Measurements from ENCODE around the gene ANXA7. TPM values are rescaled to one million over a fixed set of nuclear protein-coding genes. Genes with fewer than 3 reads are reported as not detected.

ANXA7 gene
- total RNA-seq, 2 experiments from 2014 or later: 77.7 to 79.6 TPM

DNA sequence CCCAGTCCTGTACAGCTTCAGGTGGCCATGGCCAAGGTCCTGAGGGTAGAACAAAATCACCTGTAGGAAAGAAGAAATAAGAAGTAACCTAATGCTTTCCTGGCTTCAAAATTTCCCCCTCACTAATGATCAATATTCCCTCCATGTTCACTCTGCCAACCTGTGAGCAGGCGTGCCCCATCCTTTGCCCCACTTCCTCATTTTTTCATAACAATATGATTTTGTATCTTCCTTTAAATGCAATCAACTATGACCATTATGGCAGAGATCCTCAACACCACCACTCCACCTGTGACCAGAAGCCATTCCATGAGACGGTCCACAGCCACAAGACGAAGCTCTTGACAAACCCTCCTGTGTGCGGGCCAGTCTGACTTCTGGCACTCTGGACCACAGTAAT, 12.5 kb upstream of the ANXA7 start:
- no peak overlapping the region for H3K4me3 ChIP-seq (ENCODE audit: low read length)
- no peak overlapping the region for H3K27ac ChIP-seq (ENCODE audit: low read depth in 1 of 2, low read length in 2 of 2)
- POLR2A ChIA-PET: no interaction called here
- H3K36me3 ChIP-seq (ENCODE audit: insufficient read depth, low read length): peaks cover 47% of the 10 kb centered on the region
- no peaks in the 10 kb centered on the region for H3K4me1 ChIP-seq (ENCODE audit: insufficient read depth, low read length)
- Mint-ChIP-seq H3K36me3 (ENCODE audit: low read depth) (peaks cover 52% of the 10 kb centered on the region), H3K27ac (no peak overlapping the region), H3K9me3 (no peaks in the 10 kb centered on the region), H3K4me3 (no peak overlapping the region), H3K27me3 (no peaks in the 10 kb centered on the region), H3K4me1 (ENCODE audit: low read depth) (no peaks in the 10 kb centered on the region)
- ATAC-seq (ENCODE audit: poor library complexity) (no peak), DNase-seq (no peak)
- no peaks in the 10 kb centered on the region for H3K9me3 ChIP-seq (ENCODE audit: control insufficient read depth in 1 of 2, insufficient read depth in 1 of 2, low read length in 2 of 2)
- TF ChIP-seq, protein P1, sequence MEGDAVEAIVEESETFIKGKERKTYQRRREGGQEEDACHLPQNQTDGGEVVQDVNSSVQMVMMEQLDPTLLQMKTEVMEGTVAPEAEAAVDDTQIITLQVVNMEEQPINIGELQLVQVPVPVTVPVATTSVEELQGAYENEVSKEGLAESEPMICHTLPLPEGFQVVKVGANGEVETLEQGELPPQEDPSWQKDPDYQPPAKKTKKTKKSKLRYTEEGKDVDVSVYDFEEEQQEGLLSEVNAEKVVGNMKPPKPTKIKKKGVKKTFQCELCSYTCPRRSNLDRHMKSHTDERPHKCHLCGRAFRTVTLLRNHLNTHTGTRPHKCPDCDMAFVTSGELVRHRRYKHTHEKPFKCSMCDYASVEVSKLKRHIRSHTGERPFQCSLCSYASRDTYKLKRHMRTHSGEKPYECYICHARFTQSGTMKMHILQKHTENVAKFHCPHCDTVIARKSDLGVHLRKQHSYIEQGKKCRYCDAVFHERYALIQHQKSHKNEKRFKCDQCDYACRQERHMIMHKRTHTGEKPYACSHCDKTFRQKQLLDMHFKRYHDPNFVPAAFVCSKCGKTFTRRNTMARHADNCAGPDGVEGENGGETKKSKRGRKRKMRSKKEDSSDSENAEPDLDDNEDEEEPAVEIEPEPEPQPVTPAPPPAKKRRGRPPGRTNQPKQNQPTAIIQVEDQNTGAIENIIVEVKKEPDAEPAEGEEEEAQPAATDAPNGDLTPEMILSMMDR (IDR thresholded peaks at IDR 0.05): no peak
- intact Hi-C loops (cut with DNase I, micrococcal nuclease): no loop called here
- CTCF ChIA-PET: no interaction called here
- no peaks in the 10 kb centered on the region for H3K27me3 ChIP-seq (ENCODE audit: control insufficient read depth in 1 of 2, insufficient read depth in 2 of 2, low read length in 2 of 2)

DNA sequence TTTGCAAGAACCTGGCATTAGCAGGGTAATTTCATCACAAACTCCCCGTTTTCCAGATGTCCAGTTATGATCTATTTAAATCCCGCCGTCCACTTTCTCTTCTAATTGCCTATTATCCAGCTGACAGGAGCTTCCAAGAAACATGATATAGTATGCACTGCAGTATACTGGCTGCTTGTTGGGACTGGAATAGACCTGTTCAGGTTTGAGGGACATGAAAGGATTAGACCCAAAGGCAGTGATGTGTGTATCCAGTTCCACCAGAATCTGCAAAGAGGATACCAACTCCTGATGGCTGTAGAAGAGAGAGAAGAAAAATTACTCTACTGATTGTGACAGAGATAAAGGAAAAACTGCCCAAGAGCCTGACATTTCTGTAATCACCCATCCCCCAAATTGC, 10.6 kb upstream of the ANXA7 start:
- ChIA-PET POLR2A (no interaction called here), CTCF (no interaction called here)
- H3K36me3 ChIP-seq (ENCODE audit: insufficient read depth, low read length): peaks cover 44% of the 10 kb centered on the region
- Mint-ChIP-seq H3K4me1 (ENCODE audit: low read depth) (no peaks in the 10 kb centered on the region), H3K4me3 (no peak overlapping the region), H3K27ac (no peak overlapping the region), H3K36me3 (ENCODE audit: low read depth) (peaks cover 52% of the 10 kb centered on the region), H3K9me3 (no peaks in the 10 kb centered on the region), H3K27me3 (no peaks in the 10 kb centered on the region)
- H3K27me3 ChIP-seq (ENCODE audit: control insufficient read depth in 1 of 2, insufficient read depth in 2 of 2, low read length in 2 of 2): no peaks in the 10 kb centered on the region
- no peaks in the 10 kb centered on the region for H3K4me1 ChIP-seq (ENCODE audit: insufficient read depth, low read length)
- H3K9me3 ChIP-seq (ENCODE audit: control insufficient read depth in 1 of 2, insufficient read depth in 1 of 2, low read length in 2 of 2): no peaks in the 10 kb centered on the region
- no peak overlapping the region for H3K27ac ChIP-seq (ENCODE audit: low read depth in 1 of 2, low read length in 2 of 2)
- TF ChIP-seq, protein P1 (IDR thresholded peaks at IDR 0.05): no peak
- no peak for DNase-seq
- no peak overlapping the region for H3K4me3 ChIP-seq (ENCODE audit: low read length)
- ATAC-seq (ENCODE audit: poor library complexity): no peak
- intact Hi-C loops (cut with DNase I, micrococcal nuclease): no loop called here

DNA sequence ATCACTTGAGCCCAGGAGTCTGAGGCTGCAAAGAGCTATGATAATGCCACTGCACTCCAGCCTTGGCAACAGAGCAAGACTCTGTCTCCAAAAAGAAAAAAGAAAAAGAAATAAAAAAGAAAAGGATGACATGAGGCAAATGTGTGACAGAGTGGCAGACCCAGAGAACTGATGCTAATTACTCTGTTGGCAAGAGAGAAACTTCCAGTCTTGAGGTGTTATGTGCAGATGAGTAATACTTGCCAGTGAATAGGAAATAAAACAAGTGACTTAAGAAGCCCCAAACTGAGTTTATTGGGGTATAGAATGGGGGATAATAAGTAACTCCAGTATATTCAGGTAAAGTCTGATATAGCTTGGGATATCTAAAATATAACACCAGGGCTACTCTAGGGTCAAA, 9.5 kb upstream of the ANXA7 start:
- H3K36me3 ChIP-seq (ENCODE audit: insufficient read depth, low read length): peaks cover 44% of the 10 kb centered on the region
- H3K4me3 ChIP-seq (ENCODE audit: low read length): no peak overlapping the region
- Mint-ChIP-seq H3K4me3 (no peak overlapping the region), H3K27me3 (no peaks in the 10 kb centered on the region), H3K27ac (no peak overlapping the region), H3K4me1 (ENCODE audit: low read depth) (no peaks in the 10 kb centered on the region), H3K36me3 (ENCODE audit: low read depth) (peaks cover 52% of the 10 kb centered on the region), H3K9me3 (no peaks in the 10 kb centered on the region)
- intact Hi-C loops (cut with DNase I, micrococcal nuclease): no loop called here
- ATAC-seq (ENCODE audit: poor library complexity) (no peak), DNase-seq (no peak)
- POLR2A ChIA-PET: no interaction called here
- no peaks in the 10 kb centered on the region for H3K4me1 ChIP-seq (ENCODE audit: insufficient read depth, low read length)
- no peaks in the 10 kb centered on the region for H3K9me3 ChIP-seq (ENCODE audit: control insufficient read depth in 1 of 2, insufficient read depth in 1 of 2, low read length in 2 of 2)
- H3K27me3 ChIP-seq (ENCODE audit: control insufficient read depth in 1 of 2, insufficient read depth in 2 of 2, low read length in 2 of 2): no peaks in the 10 kb centered on the region
- TF ChIP-seq, protein P1 (IDR thresholded peaks at IDR 0.05): no peak
- CTCF ChIA-PET: no interaction called here
- H3K27ac ChIP-seq (ENCODE audit: low read depth in 1 of 2, low read length in 2 of 2): no peak overlapping the region
